Pons (tissue), 1 donor: Measurements from ENCODE around the gene SUMO2.

Experiments used
- DNase-seq: peaks from one replicate; pipeline ENCODE4 v3.0.0-alpha.2; 2016; ENCODE audit warnings: low spot score

SUMO2 gene

DNA sequence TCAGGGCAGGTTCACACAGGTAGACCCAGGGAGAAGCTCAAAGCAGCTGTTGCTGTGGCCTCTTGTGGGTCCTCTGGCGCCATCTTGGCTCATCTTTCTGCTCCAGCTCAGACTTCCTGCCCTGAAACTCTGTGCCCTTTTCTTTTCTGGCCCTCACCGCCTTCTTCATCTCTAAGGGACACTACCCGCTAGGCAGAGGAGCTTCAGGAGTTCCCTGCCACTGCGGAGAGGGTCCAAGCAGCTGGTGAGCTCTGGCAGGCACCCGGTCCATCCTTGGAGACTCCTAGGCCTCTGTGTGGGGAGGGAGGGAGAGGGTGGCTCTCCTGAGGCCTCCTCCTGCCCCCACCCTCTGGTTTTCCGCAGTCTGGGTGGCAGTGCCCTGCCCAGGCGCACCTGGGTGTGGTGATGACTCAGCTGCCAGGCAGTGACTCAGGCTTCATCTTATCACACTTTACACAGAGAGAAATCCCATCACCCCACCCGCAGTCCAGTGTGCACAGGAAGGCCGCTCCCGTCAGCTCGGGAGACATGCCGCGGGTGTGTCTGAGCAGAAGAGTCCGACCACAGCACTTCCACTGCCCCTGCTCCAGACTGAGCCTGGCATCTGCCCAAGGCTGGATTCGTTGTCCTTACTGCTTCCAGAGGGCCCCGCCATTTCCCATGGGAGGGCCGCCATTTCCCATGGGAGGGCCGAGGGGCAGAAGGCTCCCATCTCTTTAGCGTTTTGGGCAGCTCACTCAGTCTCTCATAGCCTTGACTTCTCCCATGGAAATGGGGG, 58.5 kb downstream of the SUMO2 start:
- DNase-seq, result no peak

DNA sequence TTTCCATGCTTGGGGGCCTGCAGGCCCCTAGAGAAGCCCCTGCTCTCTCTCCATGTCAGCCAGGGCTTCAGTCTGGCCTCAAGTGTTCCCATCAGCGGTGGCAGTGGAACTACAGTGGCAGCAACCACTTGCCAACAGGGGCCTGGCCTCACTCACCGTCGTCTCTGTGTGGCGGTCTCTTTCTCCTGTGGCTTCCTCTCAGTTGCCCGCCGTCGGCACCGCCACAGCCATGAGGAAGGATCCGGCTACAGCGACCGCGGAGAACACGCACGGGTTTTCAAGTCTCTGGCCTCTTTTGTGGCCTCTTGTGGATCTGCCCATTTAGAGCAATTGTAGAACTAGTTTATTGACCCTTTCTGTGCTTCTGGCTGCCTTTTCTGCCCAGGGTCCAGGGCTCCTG, 64.5 kb downstream of the SUMO2 start:
- no peak for DNase-seq

GRCh38 chr17:75116737-75117136, 66.0 kb downstream of the SUMO2 start:
- no peak for DNase-seq
